A549 (cell line): ENCODE results near the gene WDR20.

Source experiments
- BHLHE40 ChIP-seq: IDR thresholded peaks from 2 replicates; pipeline ENCODE4 v1.6.1; 2012; ENCODE audit warnings: low read depth, low read length, inconsistent platforms
- CTCF ChIP-seq: fragments of >200 bp; sonication (Bioruptor Twin); formaldehyde crosslinking; IDR thresholded peaks from 3 replicates; pipeline ENCODE4 v1.5.1; 2016
- EHMT2 ChIP-seq: fragments of 200-600 bp; sonication (generic); IDR thresholded peaks from 2 replicates; pipeline ENCODE4 v1.6.1; 2016; ENCODE audit warnings: antibody characterized with exemption, low read depth, mild to moderate bottlenecking, moderate library complexity
- HOXA7 ChIP-seq: fragments of 250-450 bp; sonication (Bioruptor Pico); IDR thresholded peaks from 2 replicates; pipeline ENCODE4 v1.5.0; 2020; ENCODE audit warnings: mild to moderate bottlenecking, moderate library complexity
- MAFK ChIP-seq: fragments of 450-650 bp; IDR thresholded peaks from 2 replicates; pipeline ENCODE4 v1.6.1; 2014; ENCODE audit not compliant: partially characterized antibody
- MAX ChIP-seq: IDR thresholded peaks from 2 replicates; pipeline ENCODE4 v1.6.1; 2012
- POLR2A ChIP-seq: IDR thresholded peaks from 2 replicates; pipeline ENCODE4 v1.6.1; 2012; ENCODE audit warnings: mild to moderate bottlenecking, low read length
- REST ChIP-seq: fragments of 200-600 bp; sonication (generic); IDR thresholded peaks from 2 replicates; pipeline ENCODE4 v1.6.1; 2016; ENCODE audit warnings: antibody characterized with exemption, mild to moderate bottlenecking, moderate library complexity
- RFX5 ChIP-seq: fragments of 450-650 bp; IDR thresholded peaks from 2 replicates; pipeline ENCODE4 v1.7.1; 2014; ENCODE audit warnings: antibody characterized with exemption, mild to moderate bottlenecking, moderate library complexity
- USF2 ChIP-seq: fragments of 450-650 bp; IDR thresholded peaks from 2 replicates; pipeline ENCODE4 v1.6.1; 2014; ENCODE audit warnings: antibody characterized with exemption

- TF ChIP-seq MAX (no peak), EHMT2 (no peak), USF2 (no peak), BHLHE40 (no peak), CTCF (no peak), REST (no peak), MAFK (no peak), RFX5 (no peak), HOXA7 (CRISPR knock-in tag) (no peak), POLR2A (no peak)
These were observed 41.5 kb downstream of the WDR20 start for GRCh38 chr14:102181187-102181586.
